ES-I3 (cell line): ENCODE data around the gene LRRC1.

Experiments used
- H3K36me3 ChIP-seq: 2 replicates; pipeline ENCODE4 v1.6.1; 2013; ENCODE audit warnings: mild to moderate bottlenecking, low read length, control low read depth, moderate library complexity; ENCODE audit not compliant: insufficient read depth
- H3K4me1 ChIP-seq: 2 replicates; pipeline ENCODE4 v1.6.1; 2013; ENCODE audit warnings: mild to moderate bottlenecking, control low read depth, low read length; ENCODE audit not compliant: insufficient read depth
- H3K9ac ChIP-seq: 2 replicates; pipeline ENCODE4 v1.6.1; 2013; ENCODE audit warnings: low read depth, mild to moderate bottlenecking, low read length, moderate library complexity
- H3K9me3 ChIP-seq: 2 replicates; pipeline ENCODE4 v1.6.1; 2013; ENCODE audit warnings: mild to moderate bottlenecking, low read length, moderate library complexity; ENCODE audit not compliant: control insufficient read depth, insufficient read depth

Gene LRRC1

GRCh38 chr6:53915026-53915691 is 120.4 kb downstream of the LRRC1 start:
- no peaks in the 10 kb centered on the region for H3K9me3 ChIP-seq
- H3K9ac ChIP-seq: no peak overlapping the region
- H3K36me3 ChIP-seq: no peaks in the 10 kb centered on the region
- H3K4me1 ChIP-seq: peaks cover 14% of the 10 kb centered on the region

DNA sequence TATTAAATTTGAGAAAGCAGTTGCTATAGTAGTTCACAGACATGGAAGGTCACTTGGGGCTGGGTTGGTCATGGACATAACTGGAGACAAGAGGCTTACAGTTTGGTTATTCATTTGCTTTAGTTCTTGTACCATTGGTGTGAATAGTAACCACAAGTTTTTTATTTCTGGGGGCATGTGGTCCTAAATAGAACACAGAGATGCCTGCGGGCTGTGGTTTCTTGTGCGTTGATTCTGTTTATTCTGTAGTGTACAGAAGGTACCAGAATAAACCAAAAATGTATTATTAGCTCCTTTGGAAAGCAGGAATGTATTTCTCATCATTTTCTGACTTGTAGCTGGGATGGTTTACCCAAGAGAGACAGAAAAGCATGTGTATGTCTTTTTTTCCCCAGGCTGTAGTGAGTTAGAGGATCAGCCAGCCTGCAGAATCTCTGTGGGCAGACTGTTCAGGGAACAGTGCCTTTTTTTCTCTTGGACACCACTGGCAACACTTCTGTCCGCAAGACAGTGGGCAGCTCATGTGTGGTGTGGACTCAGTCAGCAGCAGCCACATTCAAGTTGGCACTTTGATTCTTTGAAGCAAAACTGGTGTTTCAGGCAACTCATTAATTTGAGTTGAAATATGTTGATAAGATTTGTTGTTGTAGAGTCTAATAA is 122.1 kb downstream of the LRRC1 start:
- Histone ChIP-seq H3K9me3 (no peaks in the 10 kb centered on the region), H3K36me3 (no peaks in the 10 kb centered on the region), H3K4me1 (peaks cover 19% of the 10 kb centered on the region), H3K9ac (no peak overlapping the region)

DNA sequence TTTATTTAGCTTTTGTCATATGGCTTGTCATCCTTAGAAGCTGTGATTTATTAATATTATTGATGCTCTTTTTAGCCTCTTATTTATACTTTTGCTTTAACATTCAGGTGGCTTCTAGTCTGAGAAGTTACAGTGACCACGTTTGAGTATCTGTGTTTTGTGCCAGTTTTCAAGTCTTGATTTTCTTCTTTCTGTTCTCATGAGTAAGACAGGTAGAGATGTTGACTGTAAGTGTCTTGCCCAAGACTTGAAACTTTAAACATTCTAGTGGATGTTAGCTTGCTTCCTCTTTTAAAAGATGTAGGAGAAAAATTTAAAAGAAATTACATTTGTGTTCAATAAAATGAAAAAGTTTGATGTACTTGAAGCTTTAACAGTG is 122.6 kb downstream of the LRRC1 start:
- Histone ChIP-seq H3K9ac (no peak overlapping the region), H3K4me1 (peaks cover 22% of the 10 kb centered on the region), H3K36me3 (no peaks in the 10 kb centered on the region), H3K9me3 (no peaks in the 10 kb centered on the region)

- Histone ChIP-seq H3K9ac (no peak overlapping the region), H3K4me1 (peaks cover 25% of the 10 kb centered on the region), H3K9me3 (no peaks in the 10 kb centered on the region), H3K36me3 (no peaks in the 10 kb centered on the region)
Observed at GRCh38 chr6:53918854-53919510, 124.2 kb downstream of the LRRC1 start.

DNA sequence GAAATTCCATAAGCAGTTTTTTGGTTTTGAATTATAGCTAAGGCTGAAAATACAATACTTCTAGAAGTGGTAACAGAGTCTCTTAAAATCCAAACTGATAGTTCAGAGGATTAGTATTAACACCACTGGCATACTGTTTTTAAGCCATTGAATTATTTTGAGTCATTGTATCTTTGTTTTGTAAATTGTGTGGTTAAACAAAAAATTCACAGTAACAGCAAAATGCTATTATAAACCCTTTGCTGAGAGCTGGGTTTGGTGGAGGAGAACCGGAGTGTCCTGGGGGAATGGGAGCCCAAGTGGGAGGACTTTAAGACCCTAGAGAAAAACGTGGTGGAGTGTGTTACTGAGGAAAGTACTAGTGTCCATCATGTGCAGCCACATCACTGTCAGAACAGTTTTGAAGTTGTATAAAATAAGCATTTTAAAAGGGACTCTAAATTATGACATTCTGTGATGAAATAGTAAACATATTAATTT is 125.1 kb downstream of the LRRC1 start:
- Histone ChIP-seq H3K36me3 (no peaks in the 10 kb centered on the region), H3K4me1 (peaks cover 23% of the 10 kb centered on the region), H3K9ac (no peak overlapping the region), H3K9me3 (no peaks in the 10 kb centered on the region)

- Histone ChIP-seq H3K36me3 (no peaks in the 10 kb centered on the region), H3K9me3 (no peaks in the 10 kb centered on the region), H3K4me1 (peaks cover 18% of the 10 kb centered on the region), H3K9ac (no peak overlapping the region)
Observed at GRCh38 chr6:53920881-53921280, 126.1 kb downstream of the LRRC1 start.

- H3K9me3 ChIP-seq: no peaks in the 10 kb centered on the region
- no peak overlapping the region for H3K9ac ChIP-seq
- no peaks in the 10 kb centered on the region for H3K36me3 ChIP-seq
- H3K4me1 ChIP-seq: peaks cover 18% of the 10 kb centered on the region
Observed at GRCh38 chr6:53921639-53922038, 126.8 kb downstream of the LRRC1 start.

DNA sequence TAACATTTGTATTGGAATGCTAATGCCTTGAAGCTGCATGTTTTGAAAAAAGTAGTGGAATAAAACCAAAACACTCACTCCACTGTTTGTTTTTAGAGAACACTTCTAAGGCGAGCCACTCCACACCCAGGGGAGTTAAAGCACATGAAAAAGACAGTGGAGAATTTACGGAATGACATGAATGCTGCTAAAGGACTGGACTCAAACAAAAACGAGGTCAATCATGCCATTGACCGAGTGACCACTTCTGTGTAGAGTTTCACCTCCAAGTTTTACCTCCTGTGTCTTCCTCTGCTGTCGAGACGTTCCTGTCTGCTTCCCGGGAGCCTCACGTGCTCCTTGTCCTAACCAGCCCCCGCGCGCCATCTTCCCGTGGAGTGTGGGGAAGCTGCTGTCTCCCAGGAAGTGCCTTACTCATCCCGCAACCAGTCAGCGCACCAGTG is 127.8 kb downstream of the LRRC1 start:
- peaks cover 18% of the 10 kb centered on the region for H3K4me1 ChIP-seq

DNA sequence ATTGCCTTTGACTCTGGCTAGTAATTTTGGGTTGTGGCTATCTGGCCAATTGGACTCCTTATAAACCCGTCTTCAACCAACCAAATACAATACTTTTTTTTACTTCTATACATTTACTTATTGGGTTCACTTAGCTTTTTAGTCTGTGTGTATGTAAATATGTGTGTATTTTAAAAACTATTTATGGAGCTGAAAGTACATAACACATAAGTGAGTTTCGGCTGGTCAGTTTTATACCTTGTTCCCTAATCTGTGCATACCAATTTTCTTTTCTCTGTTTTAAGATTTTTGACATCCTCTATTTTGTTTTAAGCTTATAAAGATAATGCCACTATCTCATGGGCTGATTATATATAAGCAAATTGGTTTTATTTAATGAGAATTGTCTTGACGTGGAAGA is 129.5 kb downstream of the LRRC1 start:
- Histone ChIP-seq H3K9me3 (no peaks in the 10 kb centered on the region), H3K9ac (no peak overlapping the region), H3K4me1 (peaks cover 18% of the 10 kb centered on the region), H3K36me3 (no peaks in the 10 kb centered on the region)

More for the DNA sequence above, 127.8 kb downstream of the LRRC1 start:
- Histone ChIP-seq H3K9me3 (no peaks in the 10 kb centered on the region), H3K9ac (peak overlapping the region; percentile 16; the same call in 1 of the 2 replicates), H3K36me3 (no peaks in the 10 kb centered on the region)

DNA sequence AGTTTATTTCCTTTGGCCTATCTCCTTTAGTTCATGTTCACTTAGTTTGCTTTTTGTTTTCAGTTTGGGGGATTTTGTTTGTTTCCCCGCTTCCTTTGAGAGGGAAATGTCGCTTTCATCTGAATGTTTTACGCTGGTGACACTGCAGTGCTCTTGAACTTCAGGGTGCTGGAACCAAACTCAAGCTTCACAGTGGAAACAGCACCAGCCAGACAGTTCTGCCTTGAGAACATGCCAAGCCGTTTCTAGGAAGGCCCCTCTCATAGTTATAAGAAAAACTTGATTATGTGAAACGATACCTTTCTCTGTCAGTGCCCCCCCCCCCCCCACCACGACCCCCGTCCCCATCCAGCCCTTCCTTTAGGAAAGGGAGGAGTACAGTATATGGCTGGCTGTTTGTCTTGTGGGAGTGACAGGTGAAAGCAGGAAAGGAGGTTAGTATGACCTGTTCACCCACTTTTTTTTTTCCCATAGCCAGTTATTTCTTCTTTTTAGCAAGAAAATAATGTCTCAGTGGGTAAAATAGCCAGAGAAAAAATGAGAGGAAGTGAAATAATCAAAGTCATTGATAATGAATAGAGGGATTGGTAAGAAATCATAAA is 130.1 kb downstream of the LRRC1 start:
- Histone ChIP-seq H3K9ac (no peak overlapping the region), H3K36me3 (no peaks in the 10 kb centered on the region), H3K4me1 (peaks cover 13% of the 10 kb centered on the region), H3K9me3 (no peaks in the 10 kb centered on the region)

DNA sequence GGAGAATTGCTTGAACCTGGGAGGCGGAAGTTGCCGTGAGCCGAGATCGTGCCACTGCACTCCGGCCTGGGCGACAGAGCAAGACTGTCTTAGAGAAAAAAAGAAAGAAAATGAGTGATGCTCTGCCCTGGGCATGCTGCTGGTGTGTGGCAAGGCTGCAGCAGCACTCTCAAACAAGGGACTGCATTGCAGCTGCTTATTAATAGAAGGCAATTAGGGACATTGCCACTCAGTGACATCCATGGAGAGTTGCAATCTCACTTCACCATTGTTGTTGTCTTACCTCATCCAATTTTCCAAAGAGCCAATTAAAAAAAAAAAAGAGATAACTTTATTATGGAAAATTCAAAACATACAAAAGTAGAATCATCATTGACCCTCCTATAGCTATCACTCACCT is 131.1 kb downstream of the LRRC1 start:
- no peaks in the 10 kb centered on the region for H3K36me3 ChIP-seq
- H3K9me3 ChIP-seq: no peaks in the 10 kb centered on the region
- peaks cover 11% of the 10 kb centered on the region for H3K4me1 ChIP-seq
- H3K9ac ChIP-seq: no peak overlapping the region

GRCh38 chr6:53926505-53926904 is 131.7 kb downstream of the LRRC1 start:
- Histone ChIP-seq H3K4me1 (peaks cover 11% of the 10 kb centered on the region), H3K36me3 (no peaks in the 10 kb centered on the region), H3K9me3 (no peaks in the 10 kb centered on the region), H3K9ac (no peak overlapping the region)

DNA sequence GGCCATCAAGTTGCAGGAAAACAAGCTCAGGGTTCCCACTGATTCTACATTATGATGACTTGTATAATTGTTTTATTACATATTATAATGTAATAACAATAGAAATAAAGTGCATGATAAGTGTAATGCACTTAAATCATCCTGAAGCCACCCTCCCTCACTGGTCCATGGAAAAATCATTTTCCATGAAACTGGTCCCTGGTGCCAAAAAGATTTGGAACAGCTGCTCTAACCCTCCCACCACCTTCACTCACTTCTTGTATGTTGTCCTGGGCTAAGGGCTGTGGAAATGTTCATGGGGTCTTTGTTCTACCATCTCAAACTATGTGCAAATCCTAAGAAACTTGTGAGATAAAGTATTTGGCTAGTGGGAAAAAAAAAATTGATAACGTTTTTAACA is 133.8 kb downstream of the LRRC1 start:
- Histone ChIP-seq H3K9ac (no peak overlapping the region), H3K4me1 (no peaks in the 10 kb centered on the region)

DNA sequence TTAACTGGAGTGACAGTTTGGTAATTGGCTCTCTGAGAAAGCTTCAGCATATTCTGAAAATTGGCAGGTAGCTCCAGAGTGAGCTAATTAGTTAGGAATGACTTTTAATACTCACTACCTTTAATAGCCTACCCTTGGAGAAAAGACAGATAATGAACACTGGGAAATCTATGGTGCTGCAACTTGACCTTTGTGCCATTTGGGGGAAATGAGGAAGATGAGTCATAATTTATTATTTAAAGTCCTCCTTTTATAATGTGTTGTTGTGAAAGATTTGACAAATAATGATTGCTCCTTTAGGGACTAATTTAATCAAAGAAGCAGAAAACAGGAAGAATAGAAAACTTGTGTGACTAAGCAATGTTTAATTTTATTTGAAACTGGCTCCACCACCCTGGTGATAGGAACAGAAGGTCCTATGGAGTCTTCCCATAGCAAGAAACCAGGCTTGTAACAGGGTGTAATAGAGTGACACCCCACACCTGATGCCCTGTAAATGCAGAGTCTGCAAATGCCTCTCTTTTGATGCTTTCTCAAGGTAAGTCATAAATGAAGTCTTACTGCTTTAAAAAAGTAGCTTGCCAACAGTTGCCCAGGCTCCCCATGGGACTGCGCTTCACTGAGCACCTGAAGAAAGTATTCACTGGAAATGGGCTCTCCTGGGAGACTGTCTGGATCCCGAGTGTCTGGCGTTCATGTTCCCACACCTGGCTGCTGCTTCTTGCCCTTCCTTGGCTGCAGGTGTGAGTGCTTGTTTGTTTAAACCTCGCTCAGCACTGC is 134.4 kb downstream of the LRRC1 start:
- Histone ChIP-seq H3K36me3 (no peaks in the 10 kb centered on the region), H3K4me1 (no peaks in the 10 kb centered on the region), H3K9ac (no peak overlapping the region), H3K9me3 (no peaks in the 10 kb centered on the region)

More for the DNA sequence above, 133.8 kb downstream of the LRRC1 start:
- H3K9me3 ChIP-seq: no peaks in the 10 kb centered on the region
- H3K36me3 ChIP-seq: no peaks in the 10 kb centered on the region
